Measurements from ENCODE around the gene SLC6A20.
A peak's percentile ranks its signal among the peaks of the same experiment; 100 is the strongest.
"Not testable (repeated sequence)": the region's sequence is repeated elsewhere in the genome, so short reads cannot be mapped to it uniquely, and the experiment has no call there.

The SLC6A20 gene

GRCh38 chr3:45760878-45761711 is 35.2 kb downstream of the SLC6A20 start:
- DNase-seq (ENCODE audit: low read depth in 2 of 2): peak in 1 of 2 experiments; percentile 23

GRCh38 chr3:45759851-45760250 is 36.5 kb downstream of the SLC6A20 start:
- DNase-seq (ENCODE audit: low read depth in 2 of 2): no peak

- no peak for DNase-seq (ENCODE audit: low read depth in 2 of 2)
Measured at GRCh38 chr3:45758871-45759270, 37.5 kb downstream of the SLC6A20 start.

GRCh38 chr3:45757141-45757540 is 39.2 kb downstream of the SLC6A20 start:
- not testable (repeated sequence) for DNase-seq (ENCODE audit: low read depth in 2 of 2)

GRCh38 chr3:45756055-45756454 is 40.3 kb downstream of the SLC6A20 start:
- no peak for DNase-seq (ENCODE audit: low read depth in 2 of 2)

- DNase-seq (ENCODE audit: low read depth in 2 of 2): no peak
Measured at GRCh38 chr3:45754461-45754860, 41.9 kb downstream of the SLC6A20 start.

- no peak for DNase-seq (ENCODE audit: low read depth in 2 of 2)
Measured at GRCh38 chr3:45753095-45753494, 43.2 kb downstream of the SLC6A20 start.

- no peak for DNase-seq (ENCODE audit: low read depth in 2 of 2)
Measured at GRCh38 chr3:45751537-45752242, 44.6 kb downstream of the SLC6A20 start.

GRCh38 chr3:45749880-45750279 is 46.5 kb downstream of the SLC6A20 start:
- no peak for DNase-seq (ENCODE audit: low read depth in 2 of 2)

GRCh38 chr3:45749036-45749600 is 47.2 kb downstream of the SLC6A20 start:
- DNase-seq (ENCODE audit: low read depth in 2 of 2): not testable (repeated sequence)

- no peak for DNase-seq (ENCODE audit: low read depth in 2 of 2)
Measured at GRCh38 chr3:45748068-45748467, 48.3 kb downstream of the SLC6A20 start.

- DNase-seq (ENCODE audit: low read depth in 2 of 2): no peak
Measured at GRCh38 chr3:45746777-45747622, 49.3 kb downstream of the SLC6A20 start.

GRCh38 chr3:45746165-45746776 is 50.1 kb downstream of the SLC6A20 start:
- no peak for DNase-seq (ENCODE audit: low read depth in 2 of 2)

GRCh38 chr3:45742461-45743089 is 53.8 kb downstream of the SLC6A20 start:
- no peak for DNase-seq (ENCODE audit: low read depth in 2 of 2)

GRCh38 chr3:45741742-45742460 is 54.4 kb downstream of the SLC6A20 start:
- no peak for DNase-seq (ENCODE audit: low read depth in 2 of 2)

- DNase-seq (ENCODE audit: low read depth in 2 of 2): no peak
Measured at GRCh38 chr3:45741247-45741646, 55.1 kb downstream of the SLC6A20 start.

- no peak for DNase-seq (ENCODE audit: low read depth in 2 of 2)
Measured at GRCh38 chr3:45739991-45740390, 56.3 kb downstream of the SLC6A20 start.

- DNase-seq (ENCODE audit: low read depth in 2 of 2): no peak
Measured at GRCh38 chr3:45737234-45737633, 59.1 kb downstream of the SLC6A20 start.

- DNase-seq (ENCODE audit: low read depth in 2 of 2): no peak
Measured at GRCh38 chr3:45736707-45737106, 59.6 kb downstream of the SLC6A20 start.
